GM10266 (cell line): ENCODE results near the gene RDH8.

Experiments used
- DNase-seq: peaks from one replicate; pipeline ENCODE4 v3.0.0; 2012; ENCODE audit errors: extremely low spot score
- CTCF ChIP-seq: IDR thresholded peaks from 2 replicates; pipeline ENCODE4 v1.5.1; 2012; ENCODE audit warnings: mild to moderate bottlenecking, low read depth; ENCODE audit not compliant: control insufficient read depth, insufficient read depth; ENCODE audit errors: missing control alignments

Gene RDH8

GRCh38 chr19:10010247-10010691 is 3.0 kb upstream of the RDH8 start, which contains the start of gene COL5A3:
TSS of gene COL5A3 (minus strand) at chr19:10010504. CDS start at chr19:10010385, 119 bp downstream.
- no peak for DNase-seq
- no peak for TF ChIP-seq CTCF

GRCh38 chr19:10010939-10011338 is 2.3 kb upstream of the RDH8 start:
- DNase-seq = no peak
- TF ChIP-seq CTCF = no peak

GRCh38 chr19:10011974-10012373 is 1.3 kb upstream of the RDH8 start:
- no peak for DNase-seq
- TF ChIP-seq CTCF = no peak

GRCh38 chr19:10013834-10014618 is 743 bp downstream of the RDH8 start:
- no peak for TF ChIP-seq CTCF
- no peak for DNase-seq

- no peak for TF ChIP-seq CTCF
- DNase-seq = no peak
Observed at GRCh38 chr19:10018263-10018662, 5.0 kb downstream of the RDH8 start.

- no peak for DNase-seq
- no peak for TF ChIP-seq CTCF
Observed at GRCh38 chr19:10018786-10019185, 5.5 kb downstream of the RDH8 start.

- TF ChIP-seq CTCF = no peak
- no peak for DNase-seq
Observed at GRCh38 chr19:10019246-10019645, 6.0 kb downstream of the RDH8 start.
